ENCODE results near the gene TMEM238.
"Not testable (repeated sequence)": the region's sequence is repeated elsewhere in the genome, so short reads cannot be mapped to it uniquely, and the experiment has no call there.

TMEM238 gene

GRCh38 chr19:55336101-55336500, 48.0 kb downstream of the TMEM238 start:
- DNase-seq: no peak

DNA sequence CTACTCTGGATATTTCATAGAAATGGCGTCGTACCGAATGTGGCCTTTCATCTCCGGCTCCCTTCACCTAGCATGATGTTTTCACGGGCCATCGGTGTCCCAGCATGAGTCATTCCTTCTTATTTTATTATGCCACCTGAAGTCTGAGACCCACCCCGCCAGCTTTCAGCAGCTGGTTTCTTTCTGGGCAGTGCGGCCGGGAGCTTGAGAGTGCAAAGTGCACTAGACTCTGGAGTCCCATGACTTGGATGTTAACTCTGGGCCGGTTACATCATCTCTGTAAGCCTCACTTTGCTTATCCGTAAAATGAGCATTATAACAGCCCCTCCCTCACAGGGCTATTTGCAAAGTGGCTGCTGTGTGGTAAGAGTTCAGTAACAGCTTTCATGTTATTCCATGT, 50.2 kb downstream of the TMEM238 start:
- no peak for DNase-seq

GRCh38 chr19:55329791-55330190, 54.3 kb downstream of the TMEM238 start:
- not testable (repeated sequence) for DNase-seq
